Measurements from ENCODE around the gene LENG1. TPM values are rescaled to one million over a fixed set of nuclear protein-coding genes. Genes with fewer than 3 reads are reported as not detected.

The LENG1 gene
- total and polyA plus RNA-seq, 2 donors (not counting 3 experiments of a cell fraction or from before 2014, with no cell fraction given), result 3.0 to 5.0 TPM

GRCh38 chr19:54156490-54156889 lies 3.0 kb downstream of the LENG1 start:
- no peak for DNase-seq (ENCODE audit: low read depth, low spot score)
- no TSS peak for BruUV-seq (replicated peaks)
- H3K9me3 ChIP-seq (replicated peaks; ENCODE audit: control insufficient read depth, insufficient read depth, low read length), result no peaks in the 10 kb centered on the region
- H3K79me2 ChIP-seq (ENCODE audit: control insufficient read depth, insufficient read depth, low read length), result peaks cover 4% of the 10 kb centered on the region
- H3K27me3 ChIP-seq (ENCODE audit: control insufficient read depth in 2 of 2, insufficient read depth in 2 of 2, low read length in 2 of 2), result no peaks in the 10 kb centered on the region
- TF ChIP-seq POLR2AphosphoS5 (IDR thresholded peaks at IDR 0.05; ENCODE audit: insufficient read depth, low read depth, low read length) (no peak), GATA2 (IDR thresholded peaks at IDR 0.05; ENCODE audit: insufficient read depth, insufficient read length, low read depth, low read length) (no peak), POLR2A (IDR thresholded peaks at IDR 0.05; ENCODE audit: low read depth, low read length) (no peak), FOS (IDR thresholded peaks at IDR 0.05; ENCODE audit: borderline replicate concordance, insufficient read depth, low read length) (no peak), MYC (IDR thresholded peaks at IDR 0.05; ENCODE audit: low read depth, low read length) (no peak), JUN (IDR thresholded peaks at IDR 0.05; ENCODE audit: borderline replicate concordance, insufficient read depth, insufficient read length, low read depth) (no peak), CTCF (IDR thresholded peaks at IDR 0.05; ENCODE audit: extremely low read depth in 1 of 2, insufficient read depth in 1 of 2, low read depth in 1 of 2, low read length in 2 of 2) (no peak), EZH2 (IDR thresholded peaks at IDR 0.05; ENCODE audit: borderline replicate concordance, low read depth, low read length, severe bottlenecking) (no peak)
- TF ChIP-seq, protein P1, sequence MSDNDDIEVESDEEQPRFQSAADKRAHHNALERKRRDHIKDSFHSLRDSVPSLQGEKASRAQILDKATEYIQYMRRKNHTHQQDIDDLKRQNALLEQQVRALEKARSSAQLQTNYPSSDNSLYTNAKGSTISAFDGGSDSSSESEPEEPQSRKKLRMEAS (IDR thresholded peaks at IDR 0.05; ENCODE audit: insufficient read depth, insufficient read length), result no peak
- ChIA-PET POLR2A (no interaction called here), CTCF (no interaction called here)
- H3K27ac ChIP-seq (ENCODE audit: insufficient read depth, low read depth, low read length), result no peak overlapping the region
- H4K20me1 ChIP-seq (replicated peaks; ENCODE audit: control insufficient read depth, extremely low read depth, insufficient read depth, low read length), result no peaks in the 10 kb centered on the region
- no peak for FAIRE-seq
- no peaks in the 10 kb centered on the region for H3K9me1 ChIP-seq (replicated peaks; ENCODE audit: control insufficient read depth, extremely low read depth, insufficient read depth, low read length)
- no peak overlapping the region for H3K4me3 ChIP-seq (replicated peaks in 1 of 3; ENCODE audit: insufficient read depth in 1 of 3, low read depth in 1 of 3, low read length in 3 of 3)
- H3K36me3 ChIP-seq (ENCODE audit: control insufficient read depth in 2 of 2, extremely low read depth in 1 of 2, insufficient read depth in 2 of 2, low read length in 2 of 2), result peaks cover 11 to 50% of the 10 kb centered on the region in 2 experiments
- H3K4me2 ChIP-seq (ENCODE audit: insufficient read depth, low read length), result no peak overlapping the region
- intact Hi-C loops (cut with micrococcal nuclease), result no loop called here
- H3K9ac ChIP-seq (replicated peaks; ENCODE audit: extremely low read depth, insufficient read depth, low read length), result no peak overlapping the region
- peaks cover 18% of the 10 kb centered on the region for H3K4me1 ChIP-seq (ENCODE audit: control insufficient read depth, extremely low read depth, insufficient read depth, low read length)
- H2AFZ ChIP-seq (ENCODE audit: low read depth, low read length), result no peak overlapping the region
- dilution Hi-C loops (cut with MboI; ENCODE audit: extremely low pct_ligation_motif_present, low sequenced_read_pairs), result no loop called here
